IPS-NIHi11 (cell line): ENCODE results near the gene ARMC8.

Experiments used
- DNase-seq: peaks from one replicate; pipeline ENCODE4 v3.0.0; 2012; ENCODE audit warnings: mixed read lengths, low spot score

The ARMC8 gene

DNA sequence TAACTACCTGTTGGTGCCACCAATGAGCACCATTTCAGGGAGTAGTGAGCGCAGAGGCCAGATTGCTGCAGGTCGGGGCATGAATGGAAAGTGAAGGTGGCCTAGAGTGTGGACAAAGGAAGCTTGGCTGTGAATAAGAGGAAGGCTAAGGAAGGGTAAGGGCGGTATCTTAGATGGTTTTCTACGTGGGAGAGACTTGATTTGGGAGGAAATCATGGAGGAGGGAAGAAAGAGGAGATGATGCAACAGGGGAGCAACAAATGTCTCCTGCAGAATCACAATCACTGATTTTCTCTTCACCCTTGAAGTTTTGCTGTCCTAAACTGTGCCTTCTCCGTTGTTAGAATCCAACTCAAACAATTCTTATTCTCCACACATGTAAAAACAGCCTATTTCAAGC, 120.8 kb downstream of the ARMC8 start:
- no peak for DNase-seq

DNA sequence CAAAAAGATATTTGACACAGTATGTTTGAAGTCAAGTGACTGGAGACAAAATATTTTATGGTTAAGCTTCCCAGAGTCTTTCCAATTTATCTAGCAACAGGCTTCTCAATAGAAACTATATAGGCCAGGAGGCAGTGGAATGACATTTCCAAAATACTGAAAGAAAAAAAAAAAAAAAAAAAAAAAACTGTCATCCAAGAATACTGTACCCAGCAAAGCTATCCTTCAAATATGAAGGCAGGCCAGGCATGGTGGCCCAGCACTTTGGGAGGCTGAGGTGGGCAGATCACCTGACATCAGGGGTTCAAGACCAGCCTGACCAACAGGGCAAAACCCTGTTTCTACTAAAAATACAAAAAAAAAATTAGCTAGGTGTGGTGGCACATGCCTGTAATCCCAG, 121.7 kb downstream of the ARMC8 start:
- DNase-seq: no peak

DNA sequence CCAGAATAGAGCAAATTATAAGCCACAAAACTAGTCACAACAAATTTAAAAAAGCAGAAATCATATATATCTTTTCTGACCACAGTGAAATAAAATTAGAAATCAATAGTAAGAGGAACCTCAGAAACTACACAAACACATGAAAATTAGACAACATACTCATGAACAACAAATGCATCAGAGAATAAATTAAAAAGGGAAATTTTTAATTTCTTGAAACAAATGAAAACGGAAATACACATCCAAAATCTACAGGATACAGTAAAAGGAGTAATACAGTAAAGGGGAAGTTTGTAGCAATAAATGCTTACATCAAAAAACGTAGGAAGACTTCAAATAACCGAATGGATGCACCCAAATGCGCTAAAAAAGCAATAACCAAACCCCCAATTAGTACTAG, 123.4 kb downstream of the ARMC8 start:
- DNase-seq: no peak

DNA sequence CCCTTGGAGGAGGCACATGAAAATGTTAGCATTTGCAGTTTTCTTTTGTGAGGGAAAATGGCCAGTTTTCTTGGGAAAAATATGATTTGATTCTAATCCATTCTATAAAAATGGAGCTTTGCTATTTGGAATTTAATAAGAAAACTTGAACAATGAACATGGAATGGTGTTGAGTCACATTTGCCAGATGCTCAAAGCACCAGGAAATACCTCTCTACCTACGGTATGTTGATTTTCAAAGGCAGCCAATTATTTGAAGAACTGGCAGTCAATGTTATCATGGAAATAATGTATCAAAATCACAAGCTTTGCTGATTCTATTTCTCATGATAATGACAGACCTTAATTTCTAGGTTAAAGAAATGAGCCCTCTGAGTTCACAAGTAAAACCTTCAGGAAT, 127.7 kb downstream of the ARMC8 start:
- DNase-seq: no peak

DNA sequence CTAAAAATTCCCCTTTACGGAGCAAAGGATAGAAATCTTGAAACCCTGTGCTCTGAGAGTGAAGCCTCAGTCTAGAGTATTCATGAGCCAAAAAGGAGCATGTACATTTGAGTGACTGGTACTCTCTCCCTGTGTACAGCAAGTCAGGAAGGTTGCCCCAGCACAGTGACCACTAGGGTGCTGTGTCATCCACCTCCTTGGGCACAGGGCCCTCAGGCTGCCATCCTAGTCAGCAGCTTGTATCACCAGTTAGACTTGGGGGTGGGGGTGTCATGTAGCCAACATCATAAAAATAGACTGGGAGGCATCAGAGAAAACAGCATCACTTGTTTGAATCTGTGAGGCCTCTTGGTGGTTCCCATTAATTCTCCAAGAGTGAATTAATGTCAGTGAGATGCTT, 130.6 kb downstream of the ARMC8 start:
- no peak for DNase-seq

DNA sequence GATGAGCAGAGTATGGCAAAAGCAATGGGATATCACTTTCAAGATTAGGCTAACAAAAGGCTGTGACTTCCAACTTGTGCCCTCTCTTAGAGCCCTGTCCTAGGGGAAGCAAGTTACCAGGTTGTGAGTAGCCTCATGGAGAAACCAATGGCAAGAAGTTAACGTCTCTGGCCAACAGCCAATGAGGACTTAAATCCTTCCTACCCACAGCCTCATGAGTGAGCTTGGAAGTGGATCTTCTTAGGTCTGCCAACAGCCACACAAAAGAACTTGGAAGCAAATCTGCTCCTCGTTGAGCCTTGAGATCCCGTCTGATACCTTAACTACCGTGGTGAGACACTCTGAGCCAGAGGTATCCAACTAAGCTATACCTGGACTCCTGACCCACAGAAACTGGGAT, 136.9 kb downstream of the ARMC8 start:
- no peak for DNase-seq

DNA sequence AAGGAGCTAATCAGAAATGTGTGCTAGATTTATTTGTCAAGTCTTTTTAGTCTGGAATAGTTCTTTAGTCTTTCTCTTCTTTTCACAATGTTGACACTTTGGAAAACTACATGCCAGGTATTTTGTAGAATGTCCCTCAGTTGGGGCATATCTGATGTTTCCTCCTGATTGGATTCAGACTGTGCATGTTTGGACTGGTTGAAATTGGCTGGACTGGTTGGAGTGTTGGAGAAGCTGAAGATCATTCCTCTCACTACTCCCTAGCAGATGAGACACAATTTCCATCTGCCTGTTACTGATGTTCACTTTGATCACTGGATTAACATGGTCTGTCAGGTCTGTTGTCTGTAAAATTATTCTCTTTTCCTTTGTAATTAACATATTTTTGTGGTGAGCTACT, 138.9 kb downstream of the ARMC8 start:
- DNase-seq: no peak

DNA sequence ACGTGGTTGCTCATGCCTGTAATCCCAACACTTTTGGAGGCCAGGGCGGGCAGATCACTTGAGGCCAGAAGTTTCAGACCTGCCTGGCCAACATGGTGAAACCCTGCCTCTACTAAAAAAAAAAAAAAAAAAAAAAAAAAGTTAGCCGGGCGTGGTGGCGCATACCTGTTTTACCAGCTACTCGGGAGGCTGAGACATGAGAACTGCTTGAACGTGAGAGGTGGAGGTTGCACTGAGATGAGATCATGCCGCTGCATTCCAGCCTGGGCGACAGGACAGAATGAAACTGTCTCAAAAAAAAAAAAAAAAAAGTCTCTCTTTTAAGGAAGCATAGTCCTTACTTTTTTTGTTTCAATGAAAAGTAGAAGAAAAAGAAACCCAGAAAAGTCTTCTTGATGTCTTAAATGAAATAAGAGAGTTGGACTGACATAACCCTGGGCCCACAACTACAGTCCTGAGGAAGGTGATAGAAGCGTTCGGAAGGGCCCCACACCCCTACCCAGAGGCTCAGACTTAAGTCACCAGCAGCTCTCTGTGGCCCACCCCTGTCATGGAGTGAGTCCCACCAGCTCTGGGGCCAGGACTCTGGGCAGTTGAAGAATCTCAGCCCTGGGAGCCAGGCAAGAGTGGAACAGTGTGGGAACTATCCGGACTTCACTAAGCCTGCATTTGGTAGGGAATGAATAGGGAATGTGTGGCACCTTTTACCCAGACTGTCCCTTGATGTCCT, 139.9 kb downstream of the ARMC8 start:
- no peak for DNase-seq

DNA sequence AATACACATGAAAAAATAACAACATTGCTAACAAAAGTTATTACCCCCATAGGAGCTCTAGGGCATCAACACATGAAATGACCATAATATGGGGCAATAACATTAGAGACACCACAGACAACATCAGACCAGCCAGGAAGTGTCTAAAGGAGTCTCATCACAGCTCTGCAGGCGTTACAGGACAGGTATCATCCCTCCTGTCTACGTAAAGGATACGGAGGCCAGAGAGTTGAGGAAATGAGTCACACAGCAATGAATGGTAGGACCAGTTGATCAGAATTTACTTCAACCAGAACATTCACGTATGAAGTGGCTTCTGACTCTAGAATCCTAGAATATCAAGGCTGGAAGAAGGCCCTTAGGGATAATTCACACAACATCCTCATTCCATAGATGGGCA, 140.7 kb downstream of the ARMC8 start:
- no peak for DNase-seq

DNA sequence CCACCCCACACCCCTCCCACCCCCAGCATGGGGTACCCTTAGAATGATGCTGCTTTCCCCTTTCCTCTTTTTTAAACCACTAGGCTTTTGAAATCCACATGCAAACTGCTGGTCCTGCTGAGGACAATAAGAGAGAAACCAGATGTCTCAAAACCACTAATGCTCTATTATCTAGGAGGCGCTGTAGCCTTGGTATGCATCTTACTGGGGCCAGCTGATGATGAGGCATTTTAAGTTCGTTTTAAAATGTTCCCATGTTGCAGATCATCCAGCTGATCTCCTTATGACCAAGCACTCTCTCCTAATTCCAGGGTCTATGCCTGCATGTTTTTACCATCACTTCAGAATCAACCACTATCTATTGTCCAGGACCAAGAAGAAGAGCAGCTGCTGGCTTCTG, 141.2 kb downstream of the ARMC8 start:
- DNase-seq: no peak

DNA sequence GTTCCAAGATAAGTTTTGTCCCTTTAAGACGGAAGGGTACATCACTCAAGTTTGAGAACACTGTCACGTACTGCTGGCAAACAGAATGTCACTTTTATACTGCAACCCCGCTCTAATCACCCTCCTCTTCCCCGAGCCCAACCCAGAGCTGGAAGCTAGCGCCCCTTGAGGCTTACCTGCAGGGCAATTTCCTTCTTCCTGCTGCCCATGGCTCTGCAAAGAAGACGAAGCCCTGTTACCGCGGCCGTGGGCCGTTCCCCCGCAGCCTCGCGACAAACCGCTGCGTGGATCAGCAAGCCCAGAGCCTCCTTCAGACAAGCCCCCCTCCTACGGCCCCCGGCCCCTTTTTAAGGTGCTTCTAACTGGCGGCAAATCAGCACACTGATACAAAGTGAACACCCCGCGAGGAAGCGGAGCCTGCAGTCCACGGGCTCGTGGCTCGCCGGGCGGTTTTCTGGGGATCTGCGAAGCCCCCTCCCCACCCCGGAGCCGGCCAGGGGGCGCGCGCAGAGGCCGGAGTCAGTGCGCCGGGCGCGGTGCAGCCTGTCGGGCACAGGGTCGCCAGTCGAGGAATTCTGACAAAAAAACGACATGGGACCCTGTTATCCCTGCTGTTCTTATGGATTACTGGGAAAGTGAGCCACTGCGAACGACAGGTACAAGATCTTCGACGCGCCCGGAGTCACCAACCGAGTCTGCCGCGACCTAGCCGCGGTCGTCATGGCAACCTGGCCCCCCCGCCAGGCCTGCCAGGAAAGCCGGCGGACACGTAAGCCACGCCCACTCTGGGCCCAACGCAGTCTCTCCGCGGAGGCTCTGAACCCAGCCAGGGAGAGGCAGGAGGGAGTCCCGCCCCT, 142.3 kb downstream of the ARMC8 start, which contains the start of gene NME9:
Gene NME9, minus strand, starts transcription at position 725 of the 857 bp plus-strand sequence. Its CDS starts 516 bp downstream, at position 209.
- DNase-seq: peak; percentile 98

DNA sequence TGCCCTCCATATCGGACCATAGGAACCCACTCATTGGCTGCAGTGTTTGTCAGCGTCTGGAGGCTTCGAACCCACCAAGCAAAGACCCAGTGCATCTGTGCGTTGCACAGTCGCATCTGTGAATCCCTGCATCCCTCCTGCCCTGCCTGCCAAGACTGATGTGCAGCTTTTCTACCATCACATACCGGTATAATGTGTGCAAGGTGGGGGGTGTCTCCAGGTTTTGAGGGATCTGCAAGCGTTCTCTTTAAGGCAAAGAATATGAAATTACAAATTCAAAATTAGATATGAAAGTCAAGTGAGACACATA, 142.8 kb downstream of the ARMC8 start:
- no peak for DNase-seq

DNA sequence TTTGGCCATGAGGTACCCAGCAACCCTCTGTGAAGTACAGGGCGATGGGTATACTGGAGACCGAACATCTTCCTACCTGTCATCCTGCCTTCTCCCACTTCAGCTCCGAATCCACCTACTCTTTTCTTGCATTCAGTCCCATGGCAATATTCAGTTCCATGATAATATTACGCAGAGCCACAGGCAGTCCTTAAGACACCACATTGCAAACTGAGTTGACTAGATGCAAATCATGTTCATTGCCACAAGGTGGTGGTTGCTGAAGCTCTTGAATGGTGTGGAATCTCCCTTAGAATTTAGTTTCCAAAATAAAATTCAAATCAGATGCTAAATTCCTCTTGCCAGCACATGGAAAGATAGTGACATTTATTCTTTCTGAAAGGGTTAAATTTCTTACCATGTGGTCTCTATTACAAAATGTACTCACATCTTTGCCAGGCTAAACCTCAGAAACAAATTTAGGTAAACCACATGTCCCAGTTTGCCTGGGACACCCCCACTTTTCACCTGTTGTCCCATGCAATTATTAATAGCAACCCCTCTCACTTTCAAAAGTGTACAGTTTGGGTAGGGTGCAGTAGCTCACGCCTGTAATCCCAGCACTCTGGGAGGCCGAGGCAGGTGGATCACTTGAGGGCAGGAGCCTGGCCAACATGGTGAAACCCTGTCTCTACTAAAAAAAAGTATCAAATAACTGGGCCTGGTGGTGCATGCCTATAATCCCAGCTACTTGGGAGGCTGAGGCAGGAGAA, 144.2 kb downstream of the ARMC8 start:
- no peak for DNase-seq

DNA sequence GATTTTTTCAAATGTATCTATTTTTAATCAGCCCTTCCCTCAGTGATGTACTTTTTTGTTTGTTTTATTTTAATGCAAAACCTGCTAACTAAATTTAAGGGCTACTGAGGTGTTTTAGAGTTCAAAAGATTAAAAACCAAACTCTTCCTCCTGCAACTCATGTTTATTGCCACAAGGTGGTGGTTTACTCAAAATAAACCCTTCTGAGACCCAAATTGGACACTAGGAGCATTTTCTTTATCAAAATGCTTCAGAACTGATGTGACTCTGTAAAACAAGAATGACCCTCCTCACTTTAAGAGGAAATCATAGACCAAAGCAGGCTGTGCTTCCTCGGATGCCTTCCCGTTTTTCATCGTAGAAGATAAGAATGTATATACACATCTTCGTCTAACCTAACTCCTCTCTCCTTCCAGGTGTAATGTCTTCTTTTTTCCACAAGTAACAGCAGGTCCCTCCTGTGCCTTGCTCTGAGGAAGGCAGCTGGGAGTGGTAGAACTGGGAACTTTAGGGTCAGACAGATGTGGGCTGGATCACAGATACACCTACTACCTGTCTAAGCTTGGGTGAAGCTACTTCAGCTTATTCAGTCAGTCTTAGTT, 145.5 kb downstream of the ARMC8 start:
- peak; percentile 22 for DNase-seq

DNA sequence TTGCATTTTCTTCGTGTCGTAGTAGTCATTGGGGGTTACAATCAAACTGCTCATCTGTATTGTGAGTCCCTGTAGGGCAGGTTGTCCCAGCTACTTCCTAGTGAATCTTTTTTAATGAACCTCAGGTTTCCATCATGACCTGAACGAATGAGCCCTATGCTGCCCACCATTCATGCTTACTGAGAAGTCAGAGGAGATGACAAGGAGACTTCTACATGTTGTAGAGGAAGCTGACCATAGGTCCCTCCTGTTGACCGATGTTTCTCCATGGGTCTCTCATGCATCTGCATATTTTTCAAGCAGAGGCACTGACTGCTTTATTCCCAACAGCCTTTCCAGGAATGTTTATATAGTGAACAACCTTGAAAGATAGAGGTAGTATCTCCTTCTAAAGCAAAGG, 147.5 kb downstream of the ARMC8 start:
- no peak for DNase-seq

DNA sequence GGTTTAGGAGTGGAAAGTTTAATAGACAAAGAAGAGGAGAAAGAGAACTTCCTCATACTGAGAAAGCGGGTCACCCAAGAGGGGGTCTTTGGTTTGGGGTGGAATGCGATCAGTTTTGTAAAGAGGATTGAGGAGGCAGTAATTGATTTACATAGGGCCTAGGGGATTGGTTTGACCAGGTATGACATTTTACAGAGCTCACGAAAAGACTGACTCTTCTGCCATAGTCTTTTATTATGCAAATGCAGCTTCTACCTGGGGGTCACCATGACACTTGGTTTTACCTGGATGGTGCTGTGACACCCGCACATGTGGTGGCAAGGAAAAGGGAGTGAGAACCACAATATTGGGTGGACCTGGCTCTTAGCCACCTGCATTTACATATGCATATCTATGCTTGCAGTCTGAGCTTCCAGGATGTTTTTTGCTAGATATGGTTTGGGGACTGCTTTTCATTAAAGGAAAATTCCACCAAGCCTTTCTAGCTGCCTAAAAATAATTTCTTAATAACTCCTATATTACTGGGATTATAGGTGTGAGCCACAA, 149.4 kb downstream of the ARMC8 start:
- no peak for DNase-seq

DNA sequence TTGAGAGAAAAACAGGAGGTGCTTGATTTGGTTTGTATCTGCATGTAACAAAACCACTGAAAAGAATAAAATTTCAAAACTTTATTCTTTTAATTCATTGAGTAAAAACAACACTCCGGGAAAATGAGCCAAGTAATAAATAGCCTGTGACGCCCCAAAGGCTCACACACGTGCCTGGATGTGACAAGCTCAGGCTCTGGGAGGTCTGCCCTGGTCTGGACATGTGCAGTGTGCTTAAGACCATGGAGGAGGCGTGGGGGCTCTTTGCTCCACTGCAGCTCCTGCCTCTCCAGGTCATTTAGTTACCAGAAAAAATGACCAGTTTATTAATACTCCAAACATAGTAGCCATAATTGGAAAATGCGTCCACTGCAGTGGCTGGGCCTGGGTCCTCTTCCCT, 151.1 kb downstream of the ARMC8 start:
- no peak for DNase-seq

DNA sequence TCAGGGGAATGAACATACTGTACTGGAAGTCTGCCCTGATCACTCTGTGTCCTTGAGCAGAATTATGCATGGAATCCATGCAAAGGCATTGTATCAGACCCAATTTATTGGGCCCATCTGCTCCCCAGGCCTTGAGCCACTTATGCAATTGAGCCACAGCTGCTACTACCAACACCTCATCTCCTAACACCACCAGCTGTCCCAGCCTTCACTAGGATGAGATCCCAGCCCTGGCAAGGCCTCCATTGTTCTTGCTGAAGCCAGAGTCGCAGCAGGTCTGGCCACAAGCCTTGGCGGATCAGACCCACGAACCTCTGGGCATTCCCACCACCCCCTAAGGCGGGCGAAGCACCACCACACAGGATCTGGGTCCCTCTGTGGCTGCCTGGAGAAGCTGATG, 151.7 kb downstream of the ARMC8 start:
- no peak for DNase-seq

DNA sequence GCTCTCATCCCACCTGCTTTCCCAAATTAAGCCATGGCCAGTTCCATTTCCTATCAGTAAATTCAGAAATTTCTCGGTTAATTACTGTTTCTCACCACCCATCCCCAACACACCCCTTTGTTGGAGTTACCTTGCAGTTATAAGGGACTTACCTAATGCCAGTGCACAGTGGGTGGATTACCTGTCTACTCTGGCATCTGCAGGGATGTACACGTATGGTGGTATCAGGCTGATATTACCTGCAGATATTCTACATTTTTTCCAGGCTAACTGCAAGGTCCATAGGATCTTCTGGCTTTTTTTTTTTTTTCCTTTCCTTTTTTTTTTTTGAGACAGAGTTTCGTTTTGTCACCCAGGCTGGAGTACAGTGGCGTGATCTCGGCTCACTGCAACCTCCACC, 153.4 kb downstream of the ARMC8 start:
- DNase-seq: no peak

DNA sequence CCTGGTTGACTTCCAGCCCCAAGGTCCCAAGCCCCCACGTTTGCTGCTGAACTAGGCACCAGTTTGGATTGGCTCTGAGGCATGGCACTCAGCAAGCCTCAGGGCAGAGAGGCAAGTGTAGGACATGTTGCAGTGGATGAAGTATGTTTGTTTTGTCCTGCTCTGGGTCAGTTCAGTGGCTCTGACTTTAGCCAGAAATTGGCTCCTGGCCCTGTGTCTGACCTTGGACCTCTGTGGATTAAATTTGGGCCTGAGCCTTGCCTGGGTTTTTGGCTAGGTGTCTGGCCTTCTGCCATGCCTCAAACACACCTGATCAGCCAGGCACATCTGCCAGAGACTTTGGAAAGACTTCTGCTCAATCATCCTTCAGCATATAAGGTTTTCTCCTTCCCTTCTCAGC, 157.7 kb downstream of the ARMC8 start:
- DNase-seq: no peak
